GM12874 (cell line): ENCODE measurements around the gene IL17RB.

Source experiments
- TF ChIP-seq, protein P1 (sequence below): IDR thresholded peaks from 2 replicates; pipeline ENCODE4 v1.5.1; 2011; ENCODE audit warnings: low read depth, mild to moderate bottlenecking, control low read depth, low read length, moderate library complexity; ENCODE audit not compliant: insufficient read depth

The IL17RB gene

DNA sequence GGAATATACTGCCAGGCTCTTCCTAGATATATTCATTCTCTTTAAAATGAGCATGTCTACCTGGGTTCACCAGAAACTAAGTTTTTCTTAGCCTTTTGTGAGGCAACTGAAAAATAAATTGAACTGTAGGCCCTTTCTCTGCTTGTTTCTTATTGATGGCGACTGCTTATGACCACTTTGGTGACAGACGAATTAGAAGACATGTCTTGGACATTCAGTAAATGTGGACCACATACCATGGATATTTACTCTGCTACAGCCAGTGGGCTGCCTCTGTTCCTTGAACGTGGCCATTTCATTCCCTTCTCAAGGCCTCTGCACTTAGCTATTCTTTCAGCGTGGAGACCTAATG lies 45.9 kb downstream of the IL17RB start:
- TF ChIP-seq, protein P1, sequence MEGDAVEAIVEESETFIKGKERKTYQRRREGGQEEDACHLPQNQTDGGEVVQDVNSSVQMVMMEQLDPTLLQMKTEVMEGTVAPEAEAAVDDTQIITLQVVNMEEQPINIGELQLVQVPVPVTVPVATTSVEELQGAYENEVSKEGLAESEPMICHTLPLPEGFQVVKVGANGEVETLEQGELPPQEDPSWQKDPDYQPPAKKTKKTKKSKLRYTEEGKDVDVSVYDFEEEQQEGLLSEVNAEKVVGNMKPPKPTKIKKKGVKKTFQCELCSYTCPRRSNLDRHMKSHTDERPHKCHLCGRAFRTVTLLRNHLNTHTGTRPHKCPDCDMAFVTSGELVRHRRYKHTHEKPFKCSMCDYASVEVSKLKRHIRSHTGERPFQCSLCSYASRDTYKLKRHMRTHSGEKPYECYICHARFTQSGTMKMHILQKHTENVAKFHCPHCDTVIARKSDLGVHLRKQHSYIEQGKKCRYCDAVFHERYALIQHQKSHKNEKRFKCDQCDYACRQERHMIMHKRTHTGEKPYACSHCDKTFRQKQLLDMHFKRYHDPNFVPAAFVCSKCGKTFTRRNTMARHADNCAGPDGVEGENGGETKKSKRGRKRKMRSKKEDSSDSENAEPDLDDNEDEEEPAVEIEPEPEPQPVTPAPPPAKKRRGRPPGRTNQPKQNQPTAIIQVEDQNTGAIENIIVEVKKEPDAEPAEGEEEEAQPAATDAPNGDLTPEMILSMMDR = no peak

DNA sequence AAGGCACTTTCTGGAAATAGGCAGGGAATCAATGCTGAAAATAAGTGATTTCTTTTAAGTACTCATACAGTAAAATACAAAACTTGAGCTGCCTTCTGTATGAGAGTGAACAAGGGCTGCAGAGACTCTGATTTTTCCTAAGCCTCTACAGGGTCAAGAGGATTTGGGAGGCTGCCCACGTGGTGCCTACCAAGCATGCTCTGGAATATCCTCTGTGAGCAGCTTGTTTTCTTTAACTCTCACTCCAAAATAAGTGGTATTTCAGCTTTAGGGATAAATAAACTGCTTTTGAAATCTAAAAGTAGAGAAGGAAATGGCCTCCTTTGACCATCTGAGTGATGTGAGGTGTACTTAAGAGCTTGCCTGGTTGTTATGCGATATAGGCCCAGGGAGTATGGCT lies 53.4 kb downstream of the IL17RB start:
- TF ChIP-seq, protein P1 = no peak

DNA sequence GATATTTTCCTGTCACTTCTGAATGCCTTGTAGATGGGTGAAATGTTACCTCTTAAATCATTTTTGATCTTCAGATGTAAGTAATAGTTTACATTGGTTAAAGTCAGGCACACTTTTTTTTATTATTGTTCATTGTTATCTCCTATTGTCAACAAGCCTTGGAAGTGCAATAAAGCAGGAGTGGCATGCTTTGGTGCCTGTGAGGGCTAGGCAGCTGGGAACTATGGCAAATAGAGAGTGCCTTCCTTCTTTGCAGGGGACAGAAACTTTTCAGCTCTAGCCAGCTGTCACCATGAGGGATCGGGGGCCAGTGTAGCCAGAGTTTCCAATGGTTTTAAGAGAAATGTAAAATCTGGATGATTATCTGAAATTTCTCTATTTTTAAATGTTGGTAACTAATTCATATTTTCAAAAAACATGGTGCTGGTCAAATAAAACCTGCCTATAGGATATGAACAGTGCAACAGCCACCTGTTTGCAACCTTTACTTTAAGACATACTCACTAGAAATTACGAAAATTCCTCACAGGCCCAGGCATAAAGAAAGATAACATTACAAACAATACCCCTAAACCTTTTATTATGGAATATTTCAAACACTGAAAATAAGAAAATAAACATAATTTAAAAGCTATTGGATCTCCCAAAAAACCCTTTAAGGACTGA lies 54.4 kb downstream of the IL17RB start:
- TF ChIP-seq, protein P1 = no peak

DNA sequence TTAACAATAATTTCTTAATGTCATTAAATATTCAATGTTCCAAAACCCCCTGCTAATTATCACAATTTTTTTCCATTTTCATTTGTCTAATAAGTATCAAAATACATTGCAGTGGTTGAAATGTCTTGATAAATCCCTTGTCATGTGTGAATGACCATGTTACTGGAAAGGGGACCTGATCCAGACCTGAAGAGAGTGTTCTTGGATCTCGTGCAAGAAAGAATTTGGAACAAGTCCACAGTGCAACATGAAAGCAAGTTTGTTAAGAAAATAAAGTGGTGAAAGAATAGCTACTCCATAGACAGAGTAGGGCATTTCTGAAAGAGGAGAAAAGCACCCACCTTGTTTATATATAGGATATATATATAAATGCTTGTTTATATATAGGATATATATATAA lies 55.7 kb downstream of the IL17RB start:
- TF ChIP-seq, protein P1 = no peak

DNA sequence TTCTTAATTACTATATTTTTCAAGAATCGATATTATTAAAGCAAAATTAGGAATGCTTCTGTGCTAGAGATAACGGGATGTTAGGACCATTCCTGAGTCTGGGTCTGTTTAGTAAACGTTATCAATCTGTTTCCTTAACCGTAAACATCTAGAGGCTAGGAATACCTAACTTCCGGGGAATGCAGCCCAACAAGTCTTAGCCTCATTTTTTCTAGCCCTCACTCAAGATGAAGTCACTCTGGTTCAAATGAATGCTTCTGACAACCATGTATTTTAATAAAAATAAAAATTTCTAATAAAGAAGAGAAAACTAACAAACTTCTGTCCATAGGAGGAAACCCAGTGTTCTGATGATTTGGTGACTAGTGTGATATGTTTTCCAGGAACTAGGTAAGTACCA lies 56.3 kb downstream of the IL17RB start:
- TF ChIP-seq, protein P1 = no peak

DNA sequence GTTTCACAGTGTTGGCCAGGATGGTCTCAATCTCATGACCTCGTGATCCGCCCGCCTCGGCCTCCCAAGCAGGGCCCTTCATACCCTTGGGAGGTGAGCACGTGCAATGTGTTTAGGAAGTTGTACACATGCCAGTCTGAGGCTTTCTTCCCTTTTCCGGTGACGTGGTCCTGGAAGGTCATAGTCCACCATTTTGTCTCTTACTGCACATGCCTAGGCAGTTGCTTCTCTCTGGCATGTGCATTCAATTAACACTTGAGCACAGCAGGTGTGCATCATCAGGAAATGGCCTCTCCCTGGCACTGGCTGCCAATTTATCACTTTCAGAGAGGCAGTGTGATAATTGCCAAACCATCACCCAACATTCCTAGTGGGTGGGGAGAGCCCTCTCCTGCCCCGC lies 67.0 kb downstream of the IL17RB start:
- TF ChIP-seq, protein P1 = no peak
